SK-N-SH (cell line): ENCODE results near the gene KCNN1. TPM values are rescaled to one million over a fixed set of nuclear protein-coding genes. Genes with fewer than 3 reads are reported as not detected.
A peak's percentile ranks its signal among the peaks of the same experiment; 100 is the strongest.

Experiments used
- CTCF ChIA-PET: fragments of 300-600, 350-600 bp; formaldehyde crosslinking; extraction: SDS; loops from one replicate; lab custom pipeline; 2021; lab: Yijun Ruan, JAX
- POLR2A ChIA-PET: fragments of 350-600 bp; sonication (Branson Sonifier 250); formaldehyde crosslinking; extraction: SDS; loops from one replicate; lab custom pipeline; 2020; ENCODE audit warnings: antibody characterized with exemption, inconsistent platforms; lab: Yijun Ruan, JAX
- DNase-seq: peaks from one replicate; pipeline ENCODE4 v3.0.0; 2012
- H2AFZ ChIP-seq: fragments of 200-600 bp; sonication (generic); 2 replicates; pipeline ENCODE4 v1.8.1; 2016; ENCODE audit warnings: antibody characterized with exemption, mild to moderate bottlenecking, low read depth
- H3F3A ChIP-seq: fragments of 200-600 bp; sonication (generic); replicated peaks from 2 replicates; pipeline ENCODE3; 2016; ENCODE audit warnings: antibody characterized with exemption, mild to moderate bottlenecking; ENCODE audit not compliant: insufficient read depth
- H3K27ac ChIP-seq, 2 experiments: fragments of 200-500 bp in 1 of 2; fragments of 200-600 bp in 1 of 2; sonication (Bioruptor generic) in 1 of 2; sonication (generic), shearing (Covaris generic) in 1 of 2; 2 replicates each; pipeline versions ENCODE4 v1.5.1 to v1.6.1; 2014 to 2016; ENCODE audit warnings: low read depth in 2 of 2, inconsistent platforms in 1 of 2, low read length in 1 of 2, mild to moderate bottlenecking in 1 of 2, mixed read lengths in 1 of 2
- H3K27me3 ChIP-seq: fragments of 200-600 bp; sonication (generic), shearing (Covaris generic); 2 replicates; pipeline ENCODE4 v1.6.1; 2016; ENCODE audit warnings: mixed run types; ENCODE audit not compliant: insufficient read depth
- H3K36me3 ChIP-seq, 2 experiments: fragments of 200-500 bp in 1 of 2; fragments of 200-600 bp in 1 of 2; sonication (Bioruptor generic) in 1 of 2; sonication (generic) in 1 of 2; replicated peaks in 1 of 2; 2 replicates each; pipeline versions ENCODE3 to v1.5.1; 2014 to 2016; ENCODE audit warnings: low read length in 1 of 2, mild to moderate bottlenecking in 1 of 2; ENCODE audit not compliant: insufficient read depth in 2 of 2, control insufficient read depth in 1 of 2
- H3K4me1 ChIP-seq, 2 experiments: fragments of 200-500 bp in 1 of 2; fragments of 200-600 bp in 1 of 2; sonication (Bioruptor generic) in 1 of 2; sonication (generic), shearing (Covaris generic) in 1 of 2; 2 replicates each; pipeline versions ENCODE4 v1.5.1 to v1.6.1; 2014 to 2016; ENCODE audit warnings: low read depth in 1 of 2, low read length in 1 of 2, mixed run types in 1 of 2; ENCODE audit not compliant: insufficient read depth in 2 of 2, control insufficient read depth in 1 of 2
- H3K4me2 ChIP-seq: fragments of 200-600 bp; sonication (generic), shearing (Covaris generic); 2 replicates; pipeline ENCODE4 v1.6.1; 2017; ENCODE audit warnings: mixed run types
- H3K4me3 ChIP-seq, 2 experiments: fragments of 200-500 bp in 1 of 2; fragments of 200-600 bp in 1 of 2; sonication (Bioruptor generic) in 1 of 2; sonication (generic), shearing (Covaris generic) in 1 of 2; 2 replicates each; pipeline versions ENCODE4 v1.5.1 to v1.8.1; 2014 to 2016; ENCODE audit warnings: low read depth in 2 of 2, inconsistent platforms in 1 of 2, low read length in 1 of 2, mild to moderate bottlenecking in 1 of 2, mixed read lengths in 1 of 2, moderate library complexity in 1 of 2
- H3K79me2 ChIP-seq: fragments of 200-600 bp; sonication (generic); 2 replicates; pipeline ENCODE4 v1.8.1; 2017; ENCODE audit warnings: mild to moderate bottlenecking; ENCODE audit not compliant: insufficient read depth
- H3K9ac ChIP-seq: fragments of 200-600 bp; sonication (generic); 2 replicates; pipeline ENCODE4 v1.6.1; 2017; ENCODE audit warnings: mixed run types
- H3K9me2 ChIP-seq: fragments of 200-600 bp; sonication (generic); 2 replicates; pipeline ENCODE4 v1.6.1; 2017; ENCODE audit warnings: mixed run types
- H3K9me3 ChIP-seq: fragments of 200-600 bp; sonication (generic); 2 replicates; pipeline ENCODE4 v1.6.1; 2017; ENCODE audit warnings: mixed run types, mild to moderate bottlenecking, moderate library complexity
- H4K20me1 ChIP-seq: fragments of 200-600 bp; sonication (generic); 2 replicates; pipeline ENCODE4 v1.6.1; 2017; ENCODE audit warnings: mild to moderate bottlenecking, mixed run types; ENCODE audit not compliant: insufficient read depth
- EP300 ChIP-seq, 2 experiments: IDR thresholded peaks; 2 replicates each; pipeline versions ENCODE4 v1.4.0 to v1.6.1; 2012; ENCODE audit warnings: borderline replicate concordance in 1 of 2, low read depth in 1 of 2, low read length in 1 of 2
- FOSL2 ChIP-seq: IDR thresholded peaks from 2 replicates; pipeline ENCODE4 v1.4.0; 2012; ENCODE audit warnings: low read depth, mild to moderate bottlenecking, moderate library complexity, borderline replicate concordance
- GABPA ChIP-seq: IDR thresholded peaks from 2 replicates; pipeline ENCODE4 v1.4.0; 2012; ENCODE audit warnings: low read depth, mild to moderate bottlenecking
- GATA2 ChIP-seq: sonication (generic); formaldehyde crosslinking; IDR thresholded peaks from 2 replicates; pipeline ENCODE4 v1.5.0; 2020; ENCODE audit warnings: mild to moderate bottlenecking, missing genetic modification reagents
- IRF3 ChIP-seq: fragments of 150-350 bp; IDR thresholded peaks from 2 replicates; pipeline ENCODE4 v1.6.1; 2016; ENCODE audit warnings: mild to moderate bottlenecking, low read depth, low read length
- MEF2A ChIP-seq: IDR thresholded peaks from 2 replicates; pipeline ENCODE4 v1.4.0; 2012; ENCODE audit warnings: low read depth, borderline replicate concordance
- NFIC ChIP-seq: IDR thresholded peaks from 2 replicates; pipeline ENCODE4 v1.4.0; 2012; ENCODE audit warnings: borderline replicate concordance
- PBX3 ChIP-seq: IDR thresholded peaks from 2 replicates; pipeline ENCODE4; 2012
- RAD21 ChIP-seq: IDR thresholded peaks from 2 replicates; pipeline ENCODE4 v1.6.1; 2012; ENCODE audit warnings: mild to moderate bottlenecking, low read length
- RCOR1 ChIP-seq: fragments of 150-350 bp; IDR thresholded peaks from 2 replicates; pipeline ENCODE4 v1.6.1; 2017; ENCODE audit warnings: antibody characterized with exemption, low read length
- REST ChIP-seq: IDR thresholded peaks from 2 replicates; pipeline ENCODE4 v1.6.1; 2012; ENCODE audit warnings: mild to moderate bottlenecking, low read depth, low read length, moderate library complexity
- RXRA ChIP-seq: IDR thresholded peaks from 2 replicates; pipeline ENCODE4 v1.4.0; 2012; ENCODE audit warnings: low read depth, mild to moderate bottlenecking, borderline replicate concordance
- SIN3A ChIP-seq: IDR thresholded peaks from 2 replicates; pipeline ENCODE4 v1.6.1; 2012; ENCODE audit warnings: low read depth, mild to moderate bottlenecking, low read length, moderate library complexity, borderline replicate concordance
- SMC3 ChIP-seq: IDR thresholded peaks from 2 replicates; pipeline ENCODE4 v1.6.1; 2012; ENCODE audit warnings: low read depth, low read length, improper control_type of control experiment
- TCF12 ChIP-seq: IDR thresholded peaks from 2 replicates; pipeline ENCODE4 v1.4.0; 2012
- TEAD4 ChIP-seq: IDR thresholded peaks from 2 replicates; pipeline ENCODE4 v1.4.0; 2012; ENCODE audit warnings: mild to moderate bottlenecking, borderline replicate concordance; ENCODE audit not compliant: insufficient read depth
- USF2 ChIP-seq: fragments of 150-350 bp; IDR thresholded peaks from 2 replicates; pipeline ENCODE4 v1.6.1; 2017; ENCODE audit warnings: antibody characterized with exemption, low read length, low read depth, borderline replicate concordance
- WGBS: methylation state at CpG from one replicate; pipeline ENCODE4 v1.1.6; 2017; ENCODE audit warnings: low lambda C conversion rate; 5-methylcytosine and 5-hydroxymethylcytosine counted together
- polyA plus RNA-seq, 3 experiments: library from polyadenylated mRNA; depleted of rRNA; stranded (reverse); fragments of >200 nt; gene quantifications; 2 replicates each; pipeline ENCODE4 v1.2.3, GENCODE V29; 2012

The KCNN1 gene
- polyA plus RNA-seq, 1 of the 3 experiments (the other 2 are of a cell fraction) = 3.6 TPM

DNA sequence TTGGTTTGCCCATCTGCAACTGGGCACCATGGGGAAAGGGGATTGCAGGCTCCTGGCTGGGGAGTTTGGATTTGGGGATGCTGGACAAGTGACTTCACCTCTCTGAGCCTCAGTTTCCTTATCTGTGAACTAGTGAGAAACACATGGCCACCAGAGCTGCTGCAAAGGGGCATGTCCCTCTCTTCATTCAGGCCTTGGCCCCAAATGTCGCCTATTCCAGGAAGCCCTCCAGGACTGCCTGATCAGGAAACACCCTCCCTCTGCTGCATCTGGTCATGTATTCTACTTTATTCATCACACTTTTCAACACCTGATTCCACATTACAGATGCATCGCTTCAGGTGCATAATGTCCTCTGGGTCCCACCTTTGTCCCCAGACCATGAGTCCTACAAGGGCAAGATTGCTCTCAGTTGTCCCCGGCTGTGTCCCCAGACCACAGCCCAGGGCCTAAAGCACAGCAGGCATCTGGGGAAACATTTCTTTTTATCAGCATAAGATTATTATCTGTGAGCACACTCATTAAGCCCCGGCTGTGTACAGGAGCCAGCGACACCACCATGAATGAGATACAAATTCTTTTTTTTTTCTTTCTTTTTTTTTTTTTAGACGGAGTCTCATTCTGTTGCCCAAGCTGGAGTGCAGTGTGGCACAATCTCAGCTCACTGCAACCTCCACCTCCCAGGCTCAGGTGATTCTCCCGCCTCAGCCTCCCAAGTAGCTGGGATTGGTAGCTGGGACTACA, 78.6 kb downstream of the KCNN1 start:
- ChIA-PET CTCF (interaction anchor here (1.3 to 2.7 kb wide), 2 partner anchors 12 to 38 kb away, joined by 4 to 6 read pairs; partner anchors contain the start of gene ARRDC2), POLR2A (no interaction called here)
- H3F3A ChIP-seq = no peaks in the 10 kb centered on the region
- peak overlapping the region in 1 of 2 experiments; percentile 28; a peak in 1 of 4 replicates for H3K4me3 ChIP-seq
- peaks cover 7% of the 10 kb centered on the region; the same call in 1 of the 2 replicates for H3K27me3 ChIP-seq
- TF ChIP-seq RAD21 = no peak
- TF ChIP-seq GATA2 (CRISPR knock-in tag) = no peak
- TF ChIP-seq FOSL2 = no peak
- no peak for TF ChIP-seq NFIC
- TF ChIP-seq REST = no peak
- TF ChIP-seq PBX3 = no peak
- no peak for TF ChIP-seq USF2
- TF ChIP-seq MEF2A = no peak
- TF ChIP-seq EP300 (IDR thresholded peaks at IDR 0.05; ENCODE audit: borderline replicate concordance in 1 of 2, low read depth in 1 of 2, low read length in 1 of 2) = no peak
- no peak for TF ChIP-seq SIN3A
- no peak for TF ChIP-seq RXRA
- no peak for TF ChIP-seq GABPA
- no peak for TF ChIP-seq IRF3
- no peak for TF ChIP-seq TCF12
- no peak for TF ChIP-seq RCOR1
- TF ChIP-seq TEAD4 = no peak
- no peak for TF ChIP-seq SMC3
- H2AFZ ChIP-seq = peak overlapping the region; percentile 84
- no peaks in the 10 kb centered on the region; a peak in 1 of 4 replicates for H3K4me1 ChIP-seq
- 63% methylated on average over 7 of the region's 7 CpGs for WGBS
- no peak for DNase-seq
- no peaks in the 10 kb centered on the region for H3K79me2 ChIP-seq
- no peaks in the 10 kb centered on the region for H3K36me3 ChIP-seq
- no peaks in the 10 kb centered on the region for H3K9me3 ChIP-seq
- no peaks in the 10 kb centered on the region for H4K20me1 ChIP-seq
- no peak overlapping the region for H3K27ac ChIP-seq
- no peaks in the 10 kb centered on the region for H3K9me2 ChIP-seq
- no peak overlapping the region for H3K9ac ChIP-seq
- H3K4me2 ChIP-seq = peak overlapping the region; percentile 69
